HG03066 (cell line): ENCODE measurements around the gene CAMSAP3.

Source experiments
- ATAC-seq: cut with Tn5 transposase; IDR thresholded peaks from one replicate; pipeline ENCODE4 v1.9.1; 2021; ENCODE audit warnings: low read depth; ENCODE audit not compliant: unreplicated experiment

CAMSAP3 gene

DNA sequence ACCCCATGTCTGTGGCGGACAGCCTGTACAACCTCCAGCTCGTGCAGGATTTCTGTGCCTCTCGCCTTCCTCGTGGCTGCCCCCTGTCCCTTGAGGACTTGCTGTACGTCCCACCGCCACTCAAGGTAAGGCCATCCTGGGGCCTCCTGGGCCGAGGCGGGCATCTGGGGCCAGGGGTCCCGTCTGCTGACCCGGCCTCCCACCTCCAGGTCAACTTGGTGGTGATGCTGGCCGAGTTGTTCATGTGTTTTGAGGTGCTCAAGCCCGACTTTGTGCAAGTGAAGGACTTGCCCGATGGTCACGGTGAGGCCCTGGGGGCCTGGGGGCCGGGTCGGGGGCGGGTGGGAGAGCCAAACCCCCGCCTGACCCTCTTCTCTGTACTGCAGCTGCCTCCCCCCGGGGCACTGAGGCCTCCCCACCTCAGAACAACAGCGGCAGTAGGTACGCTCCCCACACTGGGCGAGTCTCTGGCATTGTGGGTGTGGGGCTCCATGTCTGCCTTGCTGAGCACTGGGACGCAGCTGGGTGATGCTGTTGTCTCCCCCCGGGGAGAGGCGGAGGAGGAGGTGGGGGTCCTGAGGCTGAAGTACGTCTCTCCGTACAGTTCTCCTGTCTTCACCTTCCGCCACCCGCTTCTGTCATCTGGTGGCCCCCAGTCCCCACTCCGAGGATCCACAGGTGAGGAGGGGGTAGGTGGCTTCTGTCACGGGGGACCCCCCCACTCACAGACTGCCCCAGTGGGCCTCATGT, 15.0 kb downstream of the CAMSAP3 start:
- no peak for ATAC-seq

DNA sequence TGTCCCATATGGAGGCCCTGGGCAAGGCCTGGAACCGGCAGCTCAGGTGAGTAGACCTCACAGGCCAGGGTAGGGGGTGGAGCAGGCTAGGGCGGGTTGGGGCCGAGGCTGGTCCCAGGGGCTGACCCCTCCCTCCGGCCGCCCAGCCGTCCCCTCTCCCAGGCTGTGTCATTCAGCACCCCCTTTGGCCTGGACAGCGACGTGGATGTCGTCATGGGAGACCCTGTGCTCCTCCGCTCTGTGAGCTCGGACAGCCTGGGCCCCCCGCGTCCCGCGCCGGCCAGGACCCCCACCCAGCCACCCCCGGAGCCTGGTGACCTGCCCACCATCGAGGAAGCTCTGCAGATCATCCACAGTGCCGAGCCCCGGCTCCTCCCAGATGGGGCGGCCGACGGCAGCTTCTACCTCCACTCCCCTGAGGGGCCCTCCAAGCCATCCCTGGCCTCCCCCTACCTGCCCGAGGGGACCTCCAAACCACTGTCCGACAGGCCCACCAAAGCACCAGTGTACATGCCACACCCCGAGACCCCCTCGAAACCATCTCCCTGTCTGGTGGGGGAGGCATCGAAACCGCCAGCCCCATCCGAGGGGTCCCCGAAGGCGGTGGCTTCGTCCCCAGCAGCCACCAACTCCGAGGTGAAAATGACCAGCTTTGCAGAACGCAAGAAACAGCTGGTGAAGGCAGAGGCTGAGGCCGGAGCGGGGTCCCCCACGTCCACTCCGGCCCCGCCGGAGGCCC, 16.0 kb downstream of the CAMSAP3 start:
- no peak for ATAC-seq

DNA sequence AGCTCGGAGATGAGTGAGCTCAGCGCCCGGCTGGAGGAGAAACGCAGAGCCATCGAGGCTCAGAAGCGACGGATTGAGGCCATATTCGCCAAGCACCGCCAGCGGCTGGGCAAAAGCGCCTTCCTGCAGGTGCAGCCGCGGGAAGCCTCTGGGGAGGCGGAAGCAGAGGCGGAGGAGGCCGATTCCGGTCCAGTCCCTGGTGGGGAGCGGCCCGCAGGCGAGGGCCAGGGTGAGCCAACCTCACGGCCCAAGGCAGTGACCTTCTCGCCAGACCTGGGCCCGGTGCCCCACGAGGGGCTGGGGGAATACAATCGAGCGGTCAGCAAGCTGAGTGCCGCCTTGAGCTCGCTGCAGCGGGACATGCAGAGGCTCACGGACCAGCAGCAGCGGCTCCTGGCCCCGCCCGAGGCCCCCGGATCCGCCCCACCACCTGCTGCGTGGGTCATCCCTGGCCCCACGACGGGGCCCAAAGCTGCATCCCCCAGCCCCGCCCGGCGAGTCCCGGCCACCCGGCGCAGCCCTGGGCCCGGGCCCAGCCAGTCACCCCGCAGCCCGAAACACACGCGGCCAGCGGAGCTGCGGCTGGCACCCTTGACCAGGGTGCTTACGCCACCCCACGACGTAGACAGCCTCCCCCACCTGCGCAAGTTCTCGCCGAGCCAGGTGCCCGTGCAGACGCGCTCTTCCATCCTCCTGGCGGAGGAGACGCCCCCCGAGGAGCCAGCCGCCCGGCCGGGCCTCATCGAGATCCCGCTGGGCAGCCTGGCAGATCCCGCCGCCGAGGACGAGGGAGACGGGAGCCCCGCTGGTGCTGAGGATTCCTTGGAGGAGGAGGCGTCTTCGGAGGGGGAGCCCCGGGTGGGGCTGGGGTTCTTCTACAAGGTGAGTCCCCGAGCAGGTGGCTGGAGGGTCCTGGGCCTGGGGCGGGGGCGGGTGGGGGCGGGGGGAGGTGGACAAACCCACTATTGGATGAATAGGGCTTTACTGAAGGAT, 16.9 kb downstream of the CAMSAP3 start:
- ATAC-seq: no peak

DNA sequence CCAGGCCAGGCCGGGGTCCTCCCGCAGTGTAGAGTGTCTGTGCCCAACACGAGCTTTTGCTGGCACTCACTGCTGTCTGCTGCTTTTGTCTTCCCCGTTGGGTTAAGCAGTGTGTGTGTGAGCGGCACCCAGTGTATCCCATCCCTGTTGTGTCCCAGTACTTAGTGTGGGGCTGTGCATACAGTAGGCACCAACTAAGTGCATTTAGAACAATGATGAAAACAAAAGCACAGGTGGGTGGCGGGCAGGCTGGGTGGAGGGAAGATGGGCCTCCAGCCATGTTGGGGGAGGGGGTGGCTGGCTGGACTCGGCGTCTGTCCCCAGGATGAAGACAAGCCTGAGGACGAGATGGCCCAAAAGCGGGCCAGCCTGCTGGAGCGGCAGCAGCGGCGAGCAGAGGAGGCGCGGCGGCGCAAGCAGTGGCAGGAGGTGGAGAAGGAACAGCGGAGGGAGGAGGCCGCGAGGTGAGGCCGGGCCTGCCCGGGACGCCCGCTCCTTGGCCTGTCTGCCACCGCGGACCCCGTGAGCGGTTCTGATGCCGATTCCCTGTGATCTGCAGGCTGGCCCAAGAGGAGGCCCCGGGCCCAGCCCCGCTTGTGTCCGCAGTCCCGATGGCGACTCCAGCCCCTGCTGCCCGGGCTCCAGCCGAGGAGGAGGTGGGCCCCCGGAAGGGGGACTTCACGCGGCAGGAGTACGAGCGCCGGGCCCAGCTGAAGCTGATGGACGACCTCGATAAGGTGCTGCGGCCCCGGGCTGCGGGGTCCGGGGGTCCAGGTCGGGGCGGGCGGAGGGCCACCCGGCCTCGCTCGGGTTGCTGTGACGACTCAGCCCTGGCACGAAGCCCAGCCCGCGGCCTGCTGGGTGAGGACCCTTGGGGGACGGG, 19.4 kb downstream of the CAMSAP3 start:
- ATAC-seq: no peak

DNA sequence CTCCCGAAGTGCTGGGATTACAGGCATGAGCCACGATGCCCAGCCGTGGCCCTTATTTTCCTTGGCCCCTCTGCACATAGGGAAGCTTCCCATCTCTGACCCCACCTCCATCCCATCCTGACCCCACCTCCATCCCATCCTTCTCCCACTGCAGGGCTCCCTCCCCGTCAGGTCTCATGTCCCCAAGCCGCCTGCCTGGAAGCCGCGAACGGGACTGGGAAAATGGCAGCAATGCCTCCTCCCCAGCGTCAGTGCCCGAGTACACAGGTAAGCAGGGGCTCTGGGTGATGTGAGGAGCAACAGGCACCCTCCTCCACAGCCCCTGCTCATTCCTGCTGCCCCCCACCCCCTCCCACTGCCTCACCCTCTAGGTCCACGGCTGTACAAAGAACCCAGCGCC, 21.5 kb downstream of the CAMSAP3 start:
- no peak for ATAC-seq

DNA sequence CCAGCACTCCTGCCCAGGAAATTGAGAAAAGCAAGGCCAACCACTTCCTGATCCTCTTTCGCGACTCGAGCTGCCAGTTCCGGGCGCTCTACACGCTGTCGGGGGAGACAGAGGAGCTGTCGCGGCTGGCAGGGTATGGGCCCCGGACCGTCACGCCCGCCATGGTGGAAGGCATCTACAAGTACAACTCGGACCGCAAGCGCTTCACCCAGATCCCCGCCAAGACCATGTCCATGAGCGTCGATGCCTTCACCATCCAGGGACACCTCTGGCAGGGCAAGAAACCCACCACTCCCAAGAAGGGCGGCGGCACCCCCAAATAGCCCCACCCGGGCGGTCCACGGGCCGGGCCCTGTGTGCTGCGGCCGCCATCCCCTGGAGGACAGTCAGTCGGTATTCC, 22.1 kb downstream of the CAMSAP3 start:
- no peak for ATAC-seq

DNA sequence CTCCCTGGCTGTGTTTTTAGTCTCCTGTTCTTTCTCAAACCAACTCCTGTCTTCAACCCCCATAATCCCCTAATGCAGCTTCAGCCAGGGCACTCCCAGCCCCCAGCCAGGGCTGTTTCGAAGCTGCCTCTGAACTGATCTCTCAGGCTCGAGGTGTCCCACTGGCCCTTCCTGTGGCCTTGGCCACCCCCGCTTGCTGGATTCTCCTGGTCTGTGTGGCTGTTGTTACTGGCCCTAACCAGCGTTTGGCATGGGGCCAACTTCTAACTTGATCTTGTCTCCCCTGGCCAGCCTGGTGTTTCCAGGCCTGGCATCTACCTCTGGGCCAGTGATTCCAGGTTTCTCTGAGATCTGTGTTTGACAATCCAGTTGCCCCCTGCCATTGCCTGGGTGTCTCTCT, 22.7 kb downstream of the CAMSAP3 start:
- no peak for ATAC-seq

DNA sequence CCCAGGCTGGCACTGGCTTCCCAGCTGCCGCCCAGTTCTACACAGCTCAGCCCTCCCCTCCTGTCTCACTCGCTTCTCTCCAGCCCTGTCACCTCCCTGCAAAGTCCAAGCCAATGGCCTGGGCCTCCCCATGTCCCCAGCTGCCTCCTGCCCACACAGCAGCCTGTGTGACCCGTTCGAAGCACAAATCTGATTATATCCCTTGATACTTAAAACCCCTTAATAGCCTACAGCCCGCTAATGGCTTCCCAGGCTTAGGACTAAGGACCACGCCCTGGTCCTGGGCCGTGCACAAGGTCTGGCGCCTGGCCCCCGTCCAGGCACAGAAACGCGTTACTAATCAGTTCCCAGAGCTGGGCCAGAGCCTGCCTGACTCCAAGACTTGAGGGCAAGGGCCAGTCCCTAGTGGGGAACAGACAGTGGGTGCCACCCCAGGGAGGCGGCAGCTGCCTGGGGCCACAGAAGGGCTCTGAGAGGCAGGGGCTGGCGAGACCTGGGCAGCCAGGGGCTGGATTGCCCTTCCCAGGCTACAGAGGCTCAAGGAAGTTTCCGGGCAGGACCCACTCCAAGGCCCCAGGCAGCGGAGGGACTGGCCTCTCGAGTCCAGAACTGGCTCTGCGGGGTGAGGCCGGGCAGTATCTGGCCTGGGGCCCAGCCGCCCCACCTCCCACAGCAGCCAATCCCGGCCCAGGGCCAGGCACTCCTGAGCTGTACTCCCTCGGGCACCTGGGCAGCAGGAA, 23.3 kb downstream of the CAMSAP3 start:
- no peak for ATAC-seq

DNA sequence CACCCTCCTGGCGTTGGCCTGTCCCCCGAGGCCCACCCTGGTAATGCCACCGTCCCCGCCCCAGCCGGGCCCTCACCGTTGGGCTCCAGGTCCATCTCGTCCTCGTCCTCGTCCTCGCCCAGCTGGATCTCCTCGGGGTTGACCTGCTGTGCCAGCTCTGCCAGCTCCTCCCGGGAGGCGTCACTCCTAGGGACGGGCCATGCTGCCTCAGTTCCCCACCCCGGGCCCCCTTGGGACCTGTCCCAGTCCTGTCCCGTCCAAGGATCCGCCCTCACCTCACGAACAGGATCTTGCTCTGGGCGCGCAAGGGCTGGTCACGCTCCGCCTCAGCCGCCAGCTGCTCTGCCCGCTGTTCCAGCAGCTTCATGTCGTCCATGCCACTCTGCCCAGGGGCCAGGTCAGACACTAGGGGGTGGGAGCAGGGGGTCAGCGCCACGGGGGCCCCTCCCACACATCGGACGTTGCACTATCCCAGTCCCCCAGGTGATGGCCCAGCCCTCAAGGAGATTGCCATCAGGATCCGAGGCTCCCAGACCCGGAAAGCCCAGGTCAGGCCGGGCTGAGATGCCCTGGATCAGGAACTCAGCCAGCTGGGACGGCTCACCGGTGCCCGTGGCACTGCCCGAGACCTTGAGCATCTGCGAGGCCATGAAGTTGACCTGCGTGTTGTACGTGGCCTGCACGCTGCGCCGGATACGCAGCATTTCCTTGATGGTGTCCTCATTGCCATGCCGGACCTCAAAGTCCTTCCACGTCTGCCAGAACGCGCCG, 24.2 kb downstream of the CAMSAP3 start:
- no peak for ATAC-seq

DNA sequence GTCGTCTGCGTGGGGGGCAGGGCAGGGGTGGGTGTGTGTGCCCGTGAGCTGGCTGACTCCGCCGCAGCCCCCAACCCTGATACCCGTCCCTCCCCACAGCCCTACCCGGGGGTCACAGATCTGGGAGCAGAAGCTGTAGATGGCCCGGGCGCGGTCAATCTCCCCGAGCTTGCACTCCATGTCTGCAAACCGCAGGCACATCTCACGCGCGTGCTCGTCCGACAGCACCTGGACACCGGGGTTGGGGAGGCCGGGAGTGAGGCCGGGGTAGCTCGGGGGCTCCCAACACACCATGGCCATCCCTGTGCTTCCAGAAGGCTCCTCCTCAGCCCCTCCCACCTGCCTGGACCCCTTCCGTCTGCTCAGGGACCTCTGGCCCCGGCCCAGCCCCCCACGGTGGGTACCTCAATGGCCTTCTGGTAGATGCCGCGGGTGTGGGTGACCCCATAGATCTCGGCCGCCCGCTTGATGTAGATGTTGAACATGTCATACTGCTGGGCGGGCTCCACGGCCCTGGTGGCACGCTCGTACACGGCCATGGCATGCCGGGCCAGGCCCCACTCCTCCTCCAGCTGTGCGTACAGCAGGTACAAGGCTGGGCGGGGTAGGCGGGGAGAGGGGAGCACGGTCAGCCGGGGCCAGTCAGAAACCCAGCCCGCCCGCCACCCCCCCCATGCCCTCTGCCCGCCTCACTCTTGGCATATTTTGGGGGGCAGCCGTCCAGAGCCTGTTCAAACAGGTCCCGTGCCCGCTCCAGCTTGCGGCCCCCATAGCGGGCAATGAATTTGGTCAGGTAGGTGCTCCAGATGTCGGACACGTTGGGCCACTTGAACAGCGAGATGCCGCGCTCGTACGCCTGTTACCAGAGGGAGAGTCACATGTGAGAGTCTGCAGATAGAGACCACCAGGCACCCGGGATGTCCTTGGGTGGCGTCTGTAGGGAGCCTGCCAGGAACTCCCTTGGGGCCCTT, 25.1 kb downstream of the CAMSAP3 start:
- no peak for ATAC-seq

DNA sequence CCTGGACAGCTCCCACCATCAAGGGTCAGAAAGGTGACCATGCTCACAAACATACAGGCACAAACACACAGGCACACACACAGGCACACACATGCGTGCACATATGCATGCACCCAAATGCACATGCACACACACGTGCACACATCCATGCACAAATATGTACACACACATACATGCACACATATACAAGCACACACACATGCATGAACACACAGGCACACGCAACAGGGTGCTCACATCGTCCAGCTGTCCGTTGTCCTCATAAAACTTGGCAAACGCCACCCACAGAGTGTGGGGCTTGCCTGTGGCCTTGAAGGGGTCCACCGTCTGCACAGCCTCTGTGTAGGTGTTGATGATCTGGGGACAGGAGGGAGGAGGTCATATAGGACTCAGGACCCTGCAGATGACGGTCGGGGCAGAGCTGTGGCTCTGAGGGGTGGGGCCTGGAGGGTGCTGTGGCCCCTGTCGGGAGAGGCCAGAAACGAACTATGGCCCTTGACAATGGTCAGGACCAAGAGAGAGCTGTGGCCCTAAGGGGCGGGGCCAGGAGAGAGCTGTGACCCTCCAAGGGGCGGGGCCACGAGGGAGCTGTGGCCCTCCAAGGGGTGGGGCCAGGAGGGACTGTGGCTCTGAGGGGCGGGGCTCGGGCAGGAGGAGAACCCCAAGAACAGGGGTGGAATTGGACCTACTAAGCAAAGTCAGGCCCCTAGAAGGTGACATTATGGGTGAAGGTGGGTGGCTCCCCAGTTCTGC, 27.4 kb downstream of the CAMSAP3 start:
- ATAC-seq: no peak

DNA sequence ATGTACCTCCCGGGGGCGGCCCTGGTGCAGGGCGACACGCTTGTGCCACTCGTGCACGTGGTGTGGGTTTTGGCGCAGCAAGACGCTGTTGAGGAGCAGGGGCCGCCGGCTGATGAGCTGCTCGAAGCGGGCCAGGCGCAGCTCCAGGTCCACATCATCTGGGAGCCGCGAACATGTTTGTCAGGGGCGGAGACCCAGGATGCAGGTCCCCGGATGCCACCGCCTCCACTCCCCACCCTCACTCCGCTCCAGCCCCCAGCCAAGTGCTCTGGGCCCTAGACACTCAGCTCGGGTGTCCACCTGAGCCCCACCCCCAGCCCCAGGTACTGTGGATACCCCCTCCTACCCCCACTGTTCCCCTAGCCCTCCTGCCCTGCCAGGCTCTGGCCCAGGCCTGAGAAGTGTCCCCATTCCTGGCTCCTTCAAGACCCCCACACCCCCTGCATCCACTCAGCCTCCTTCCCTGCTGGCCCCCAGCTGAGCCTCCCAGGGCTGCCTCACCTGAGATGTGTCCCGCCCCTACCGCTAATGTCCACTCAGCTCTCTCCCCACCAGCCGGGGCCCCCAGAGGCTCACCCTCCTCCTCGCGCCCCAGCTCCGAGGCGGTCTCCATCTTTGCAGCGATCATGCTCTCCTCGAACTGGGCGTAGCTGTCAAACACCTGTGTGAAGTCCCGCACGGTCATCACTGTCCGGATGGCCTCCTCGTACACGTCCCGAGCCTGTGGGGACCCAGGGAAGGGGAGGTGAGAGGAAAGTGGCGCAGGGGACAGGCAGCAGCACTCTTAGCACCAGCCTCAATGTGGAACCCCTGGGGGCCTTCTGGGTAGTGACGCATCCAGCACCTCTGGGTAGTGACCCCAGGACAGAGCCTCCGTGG, 28.3 kb downstream of the CAMSAP3 start:
- no peak for ATAC-seq

DNA sequence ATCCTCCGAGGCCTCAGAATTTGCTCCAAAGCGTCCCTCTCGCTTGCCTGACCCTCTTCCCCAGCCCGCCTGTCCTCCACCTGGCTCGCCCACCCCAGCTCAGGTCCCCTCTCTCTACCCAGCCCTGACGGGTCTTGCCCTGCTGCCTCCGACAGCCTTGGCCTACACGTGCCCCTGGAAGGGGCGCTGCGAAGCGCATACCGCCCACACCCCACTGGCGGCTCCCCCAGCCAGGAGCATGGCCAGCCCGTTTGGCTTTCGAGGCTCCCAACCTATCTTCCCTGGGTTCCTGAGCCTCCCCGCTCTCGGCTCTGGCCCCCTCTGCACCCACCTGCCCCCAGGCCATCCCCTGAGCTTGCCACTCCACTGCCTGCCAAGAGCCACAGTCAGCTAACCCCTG, 29.1 kb downstream of the CAMSAP3 start:
- no peak for ATAC-seq

DNA sequence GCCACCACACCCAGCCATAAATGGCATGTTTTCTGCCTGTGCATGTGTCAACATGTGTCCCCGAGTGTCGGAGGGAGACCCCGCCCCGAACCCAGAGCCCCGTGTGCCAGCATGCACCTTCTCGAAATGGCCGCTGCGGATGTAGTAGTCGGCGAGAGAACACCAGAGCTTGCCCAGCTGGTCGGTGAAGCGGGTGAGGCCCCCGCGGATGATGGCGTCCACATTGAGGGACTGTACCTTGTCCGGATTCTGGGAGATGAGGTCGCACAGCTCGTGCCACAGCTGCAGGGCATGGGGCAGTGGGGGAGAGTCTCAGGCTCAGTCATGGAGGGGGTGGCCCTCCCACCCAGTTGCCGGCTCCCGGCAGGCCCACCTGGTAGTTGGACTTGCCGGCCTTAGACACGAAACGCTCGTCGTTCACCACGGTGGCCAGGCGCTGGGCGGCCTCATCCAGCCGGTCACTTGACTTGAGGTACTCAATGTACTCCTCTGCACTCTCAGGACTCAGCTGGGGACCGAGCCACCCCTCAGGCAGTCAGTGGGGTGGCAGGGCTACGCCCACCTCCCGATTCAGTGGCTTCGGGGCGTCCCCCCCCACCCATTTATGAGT, 30.2 kb downstream of the CAMSAP3 start:
- ATAC-seq: no peak

DNA sequence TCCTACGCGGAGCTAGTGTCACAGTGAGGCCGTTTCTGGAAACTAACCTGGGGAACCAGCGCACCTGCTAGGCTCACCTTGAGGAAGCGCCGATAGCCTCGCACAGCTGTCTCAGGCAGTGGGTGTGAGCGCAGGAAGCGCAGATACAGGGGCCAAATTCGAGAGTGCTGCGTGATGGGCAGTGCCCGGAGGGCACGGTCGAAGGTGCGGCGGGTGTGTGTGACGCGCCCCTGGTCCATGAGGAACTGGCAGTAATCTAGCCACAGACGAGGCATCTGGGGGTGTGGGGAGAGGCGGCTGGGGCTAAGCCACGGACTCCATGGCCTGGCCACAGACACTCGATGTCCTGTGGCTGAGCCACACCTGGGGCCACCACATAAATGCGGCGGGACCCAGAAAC, 31.5 kb downstream of the CAMSAP3 start:
- no peak for ATAC-seq
